ENCODE results near the gene MYH13.

Gene MYH13

GRCh38 chr17:10339051-10339450 is 33.8 kb downstream of the MYH13 start:
- DNase-seq = no peak

GRCh38 chr17:10337976-10338375 is 34.8 kb downstream of the MYH13 start:
- no peak for DNase-seq

GRCh38 chr17:10337136-10337535 is 35.7 kb downstream of the MYH13 start:
- no peak for DNase-seq

- DNase-seq = no peak
Observed at GRCh38 chr17:10336393-10336792, 36.4 kb downstream of the MYH13 start.

GRCh38 chr17:10332515-10332914 is 40.3 kb downstream of the MYH13 start:
- DNase-seq = no peak

- DNase-seq = no peak
Observed at GRCh38 chr17:10328971-10329923, 43.6 kb downstream of the MYH13 start.

GRCh38 chr17:10328206-10328605 is 44.6 kb downstream of the MYH13 start:
- no peak for DNase-seq

- peak; percentile 40 for DNase-seq
Observed at GRCh38 chr17:10327640-10328039, 45.2 kb downstream of the MYH13 start.

- DNase-seq = no peak
Observed at GRCh38 chr17:10325031-10325695, 47.6 kb downstream of the MYH13 start.

GRCh38 chr17:10323812-10324610 is 48.8 kb downstream of the MYH13 start:
- no peak for DNase-seq

- no peak for DNase-seq
Observed at GRCh38 chr17:10318535-10318934, 54.3 kb downstream of the MYH13 start.

GRCh38 chr17:10317543-10317834 is 55.3 kb downstream of the MYH13 start:
- DNase-seq = no peak

GRCh38 chr17:10316801-10317542 is 55.8 kb downstream of the MYH13 start:
- no peak for DNase-seq

GRCh38 chr17:10314329-10314728 is 58.5 kb downstream of the MYH13 start:
- DNase-seq = no peak

GRCh38 chr17:10313037-10313672 is 59.7 kb downstream of the MYH13 start:
- DNase-seq = no peak

- DNase-seq = no peak
Observed at GRCh38 chr17:10311131-10311530, 61.7 kb downstream of the MYH13 start.

- no peak for DNase-seq
Observed at GRCh38 chr17:10309003-10309974, 63.5 kb downstream of the MYH13 start.

GRCh38 chr17:10306585-10306984 is 66.2 kb downstream of the MYH13 start:
- no peak for DNase-seq

- DNase-seq = no peak
Observed at GRCh38 chr17:10305398-10305797, 67.4 kb downstream of the MYH13 start.

- DNase-seq = no peak
Observed at GRCh38 chr17:10304758-10305300, 68.0 kb downstream of the MYH13 start.

GRCh38 chr17:10297691-10298090 is 75.1 kb downstream of the MYH13 start:
- no peak for DNase-seq
